A549 treated with Hydrocortisone at 1 μM for 4 hours (cell line): ENCODE measurements around the gene GSC. TPM values are rescaled to one million over a fixed set of nuclear protein-coding genes. Genes with fewer than 3 reads are reported as not detected.

Experiments used
- total RNA-seq: library from RNA; stranded (reverse); fragments of 200-300 nt; extraction: Qiagen RNA extraction; gene quantifications from 5 replicates; pipeline ENCODE4 v1.2.3, GENCODE V29; 2022

GSC gene
- total RNA-seq: 0.28 to 0.31 TPM (median 0.30 TPM) in 5 replicates

DNA sequence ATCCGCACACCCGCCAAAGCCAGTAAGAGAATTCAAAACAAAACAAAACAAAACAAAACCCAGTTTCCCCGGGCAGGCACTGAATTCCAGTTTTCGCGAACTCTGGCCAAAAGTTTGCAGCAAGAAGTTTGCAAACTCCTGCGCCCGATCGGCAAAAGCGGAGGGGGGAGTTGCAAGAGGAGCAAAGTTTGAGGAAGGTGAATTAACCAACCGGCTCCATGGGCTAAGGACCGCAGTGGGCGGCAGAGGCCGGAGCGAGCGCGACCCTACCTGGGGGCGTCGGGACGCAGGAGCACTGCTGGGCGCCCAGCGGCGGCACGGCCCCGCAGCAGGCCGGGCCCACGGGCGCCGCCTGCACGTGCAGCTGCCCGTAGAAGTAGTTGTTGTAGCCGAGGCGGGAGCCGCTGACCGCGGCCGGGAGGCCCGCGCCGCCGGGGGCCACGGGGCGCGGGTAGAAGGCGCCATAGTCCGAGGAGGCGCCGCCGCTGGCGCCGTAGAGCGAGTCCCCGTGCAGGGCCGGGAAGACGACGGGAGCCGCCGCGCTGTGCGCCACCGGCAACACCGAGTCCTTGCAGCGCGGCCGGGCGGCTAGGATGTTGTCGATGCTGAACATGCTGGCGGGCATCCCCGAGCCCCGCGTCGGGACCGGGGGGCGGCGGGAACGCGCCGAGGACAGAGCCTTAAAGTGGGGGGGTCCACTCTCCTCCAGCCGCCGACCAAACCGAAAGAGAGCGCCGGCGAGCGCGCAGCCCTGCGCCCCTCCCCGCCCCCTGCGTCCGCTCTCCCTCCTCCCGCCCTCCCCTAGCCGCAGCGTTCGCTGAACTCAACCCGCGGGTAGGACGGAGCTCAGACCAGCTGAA, at the start of gene GSC:
GSC (minus strand) TSS at position 723 of the 860 bp plus-strand sequence; CDS start at position 625, 98 bp downstream.

Other genes starting within 250 kb of the GSC start
- gene SERPINA4, start 208.7 kb downstream of the GSC start, total RNA-seq: 0.05 to 0.08 TPM (median 0.06 TPM) in 3 of 5 replicates, not detected in the others
- 0.17 to 0.28 TPM (median 0.22 TPM) in 5 replicates for gene SERPINA5, start 188.7 kb downstream of the GSC start, total RNA-seq
- gene SERPINA3, start 157.7 kb downstream of the GSC start, total RNA-seq: 11.8 to 16.1 TPM (median 13.4 TPM) in 5 replicates